ENCODE measurements around the gene TBCB. TPM values are rescaled to one million over a fixed set of nuclear protein-coding genes. Genes with fewer than 3 reads are reported as not detected.

Gene TBCB
- polyA plus RNA-seq, 1 of the 3 experiments (the other 2 are of a cell fraction) = 712 TPM

- Histone ChIP-seq H3K9me3 (no peaks in the 10 kb centered on the region), H3K4me1 (ENCODE audit: control insufficient read depth in 1 of 2, insufficient read depth in 2 of 2, low read depth in 1 of 2, low read length in 1 of 2) (peaks cover 0 to 3% of the 10 kb centered on the region in 2 experiments; a peak in 1 of 4 replicates), H3F3A (replicated peaks; ENCODE audit: insufficient read depth) (peaks cover 27% of the 10 kb centered on the region), H3K27ac (ENCODE audit: low read depth in 2 of 2, low read length in 1 of 2) (no peak overlapping the region), H3K4me3 (ENCODE audit: low read depth in 2 of 2, low read length in 1 of 2) (no peak overlapping the region), H3K79me2 (ENCODE audit: insufficient read depth) (no peaks in the 10 kb centered on the region), H3K9ac (no peak overlapping the region), H3K4me2 (no peak overlapping the region), H4K20me1 (ENCODE audit: insufficient read depth) (no peaks in the 10 kb centered on the region), H3K27me3 (ENCODE audit: insufficient read depth) (no peaks in the 10 kb centered on the region), H3K36me3 (replicated peaks in 1 of 2; ENCODE audit: control insufficient read depth in 1 of 2, insufficient read depth in 2 of 2, low read length in 1 of 2) (peaks cover 7 to 10% of the 10 kb centered on the region in 2 experiments), H3K9me2 (no peaks in the 10 kb centered on the region), H2AFZ (ENCODE audit: low read depth) (no peak overlapping the region)
- ChIA-PET POLR2A (interaction anchor here (1.8 kb wide), 1 partner anchor 11 kb away, joined by 5 read pairs; the partner anchor contains the start of genes POLR2I and TBCB), CTCF (interaction anchor here (1.5 to 5.0 kb wide), 2 partner anchors 12 to 43 kb away, joined by 4 to 63 read pairs; no protein-coding TSS in a partner anchor)
- TF ChIP-seq YY1 (IDR thresholded peaks at IDR 0.05; ENCODE audit: low read depth) (no peak), TCF12 (IDR thresholded peaks at IDR 0.05) (no peak), RXRA (IDR thresholded peaks at IDR 0.05; ENCODE audit: borderline replicate concordance, low read depth) (no peak)
- TF ChIP-seq, protein P1, sequence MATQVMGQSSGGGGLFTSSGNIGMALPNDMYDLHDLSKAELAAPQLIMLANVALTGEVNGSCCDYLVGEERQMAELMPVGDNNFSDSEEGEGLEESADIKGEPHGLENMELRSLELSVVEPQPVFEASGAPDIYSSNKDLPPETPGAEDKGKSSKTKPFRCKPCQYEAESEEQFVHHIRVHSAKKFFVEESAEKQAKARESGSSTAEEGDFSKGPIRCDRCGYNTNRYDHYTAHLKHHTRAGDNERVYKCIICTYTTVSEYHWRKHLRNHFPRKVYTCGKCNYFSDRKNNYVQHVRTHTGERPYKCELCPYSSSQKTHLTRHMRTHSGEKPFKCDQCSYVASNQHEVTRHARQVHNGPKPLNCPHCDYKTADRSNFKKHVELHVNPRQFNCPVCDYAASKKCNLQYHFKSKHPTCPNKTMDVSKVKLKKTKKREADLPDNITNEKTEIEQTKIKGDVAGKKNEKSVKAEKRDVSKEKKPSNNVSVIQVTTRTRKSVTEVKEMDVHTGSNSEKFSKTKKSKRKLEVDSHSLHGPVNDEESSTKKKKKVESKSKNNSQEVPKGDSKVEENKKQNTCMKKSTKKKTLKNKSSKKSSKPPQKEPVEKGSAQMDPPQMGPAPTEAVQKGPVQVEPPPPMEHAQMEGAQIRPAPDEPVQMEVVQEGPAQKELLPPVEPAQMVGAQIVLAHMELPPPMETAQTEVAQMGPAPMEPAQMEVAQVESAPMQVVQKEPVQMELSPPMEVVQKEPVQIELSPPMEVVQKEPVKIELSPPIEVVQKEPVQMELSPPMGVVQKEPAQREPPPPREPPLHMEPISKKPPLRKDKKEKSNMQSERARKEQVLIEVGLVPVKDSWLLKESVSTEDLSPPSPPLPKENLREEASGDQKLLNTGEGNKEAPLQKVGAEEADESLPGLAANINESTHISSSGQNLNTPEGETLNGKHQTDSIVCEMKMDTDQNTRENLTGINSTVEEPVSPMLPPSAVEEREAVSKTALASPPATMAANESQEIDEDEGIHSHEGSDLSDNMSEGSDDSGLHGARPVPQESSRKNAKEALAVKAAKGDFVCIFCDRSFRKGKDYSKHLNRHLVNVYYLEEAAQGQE (IDR thresholded peaks at IDR 0.05; ENCODE audit: low read depth, low read length) = no peak
- 83% methylated on average over 8 of the region's 9 CpGs for WGBS (ENCODE audit: low lambda C conversion rate)
- peak; percentile 3 for DNase-seq
Measured at GRCh38 chr19:36125557-36125956, 10.3 kb downstream of the TBCB start.

- ChIA-PET POLR2A (interaction anchor here (0.8 to 2.2 kb wide), 5 partner anchors 8 to 86 kb away, joined by 3 to 6 read pairs (median 4); partner anchors contain the start of genes ZNF146 and ZNF565), CTCF (interaction anchor here (0.7 to 5.0 kb wide), 21 partner anchors 8 to 726 kb away, joined by 3 to 63 read pairs (median 6); partner anchors contain the start of genes POLR2I, TBCB and ZNF565)
- TF ChIP-seq TCF12 (IDR thresholded peaks at IDR 0.05) (no peak), PBX3 (IDR thresholded peaks at IDR 0.05) (no peak), NRF1 (IDR thresholded peaks at IDR 0.05; ENCODE audit: low read depth, low read length) (no peak), TEAD4 (IDR thresholded peaks at IDR 0.05; ENCODE audit: borderline replicate concordance, insufficient read depth) (no peak), SMC3 (IDR thresholded peaks at IDR 0.05; ENCODE audit: low read depth, low read length) (no peak), JUND (IDR thresholded peaks at IDR 0.05) (no peak), CTCF (IDR thresholded peaks at IDR 0.05) (no peak), ZBTB33 (IDR thresholded peaks at IDR 0.05; ENCODE audit: borderline replicate concordance, low read depth) (no peak), YY1 (IDR thresholded peaks at IDR 0.05; ENCODE audit: low read depth) (no peak), CHD2 (IDR thresholded peaks at IDR 0.05; ENCODE audit: low read length, partially characterized antibody) (no peak), POLR2AphosphoS5 (IDR thresholded peaks at IDR 0.05; ENCODE audit: low read depth, low read length) (no peak)
- TF ChIP-seq, protein P2, sequence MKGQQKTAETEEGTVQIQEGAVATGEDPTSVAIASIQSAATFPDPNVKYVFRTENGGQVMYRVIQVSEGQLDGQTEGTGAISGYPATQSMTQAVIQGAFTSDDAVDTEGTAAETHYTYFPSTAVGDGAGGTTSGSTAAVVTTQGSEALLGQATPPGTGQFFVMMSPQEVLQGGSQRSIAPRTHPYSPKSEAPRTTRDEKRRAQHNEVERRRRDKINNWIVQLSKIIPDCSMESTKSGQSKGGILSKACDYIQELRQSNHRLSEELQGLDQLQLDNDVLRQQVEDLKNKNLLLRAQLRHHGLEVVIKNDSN (IDR thresholded peaks at IDR 0.05; ENCODE audit: borderline replicate concordance, low read depth) = no peak
- TF ChIP-seq, protein P3, sequence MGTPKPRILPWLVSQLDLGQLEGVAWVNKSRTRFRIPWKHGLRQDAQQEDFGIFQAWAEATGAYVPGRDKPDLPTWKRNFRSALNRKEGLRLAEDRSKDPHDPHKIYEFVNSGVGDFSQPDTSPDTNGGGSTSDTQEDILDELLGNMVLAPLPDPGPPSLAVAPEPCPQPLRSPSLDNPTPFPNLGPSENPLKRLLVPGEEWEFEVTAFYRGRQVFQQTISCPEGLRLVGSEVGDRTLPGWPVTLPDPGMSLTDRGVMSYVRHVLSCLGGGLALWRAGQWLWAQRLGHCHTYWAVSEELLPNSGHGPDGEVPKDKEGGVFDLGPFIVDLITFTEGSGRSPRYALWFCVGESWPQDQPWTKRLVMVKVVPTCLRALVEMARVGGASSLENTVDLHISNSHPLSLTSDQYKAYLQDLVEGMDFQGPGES (IDR thresholded peaks at IDR 0.05; ENCODE audit: low read depth, low read length) = no peak
Measured at GRCh38 chr19:36128392-36128736, 13.1 kb downstream of the TBCB start.

More at GRCh38 chr19:36128392-36128736, 13.1 kb downstream of the TBCB start:
- no peaks in the 10 kb centered on the region for H3K27me3 ChIP-seq (ENCODE audit: insufficient read depth)
- 18% methylated on average over 10 of the region's 10 CpGs for WGBS (ENCODE audit: low lambda C conversion rate)
- peaks cover 7 to 10% of the 10 kb centered on the region in 2 experiments for H3K36me3 ChIP-seq (replicated peaks in 1 of 2; ENCODE audit: control insufficient read depth in 1 of 2, insufficient read depth in 2 of 2, low read length in 1 of 2)
- H4K20me1 ChIP-seq (ENCODE audit: insufficient read depth) = no peaks in the 10 kb centered on the region
- H3K9ac ChIP-seq = peak overlapping the region; percentile 65
- H3F3A ChIP-seq (replicated peaks; ENCODE audit: insufficient read depth) = peaks cover 27% of the 10 kb centered on the region
- peak overlapping the region; percentile 50 to 68 for H3K4me3 ChIP-seq (ENCODE audit: low read depth in 2 of 2, low read length in 1 of 2)
- peak overlapping the region; percentile 82 to 89 for H3K27ac ChIP-seq (ENCODE audit: low read depth in 2 of 2, low read length in 1 of 2)
- DNase-seq = peak; percentile 44
- no peaks in the 10 kb centered on the region for H3K9me3 ChIP-seq
- H2AFZ ChIP-seq (ENCODE audit: low read depth) = peak overlapping the region; percentile 92
- H3K79me2 ChIP-seq (ENCODE audit: insufficient read depth) = no peaks in the 10 kb centered on the region
- H3K4me1 ChIP-seq (ENCODE audit: control insufficient read depth in 1 of 2, insufficient read depth in 2 of 2, low read depth in 1 of 2, low read length in 1 of 2) = peaks cover 0 to 3% of the 10 kb centered on the region in 2 experiments; a peak in 1 of 4 replicates
- no peaks in the 10 kb centered on the region for H3K9me2 ChIP-seq
- H3K4me2 ChIP-seq = peak overlapping the region; percentile 73
